GM19397 (cell line): Measurements from ENCODE around the gene DDX24.

ENCODE experiments used
- ATAC-seq: cut with Tn5 transposase; IDR thresholded peaks from one replicate; pipeline ENCODE4 v1.9.1; 2021; ENCODE audit warnings: mild to moderate bottlenecking, moderate library complexity; ENCODE audit not compliant: unreplicated experiment

DDX24 gene

DNA sequence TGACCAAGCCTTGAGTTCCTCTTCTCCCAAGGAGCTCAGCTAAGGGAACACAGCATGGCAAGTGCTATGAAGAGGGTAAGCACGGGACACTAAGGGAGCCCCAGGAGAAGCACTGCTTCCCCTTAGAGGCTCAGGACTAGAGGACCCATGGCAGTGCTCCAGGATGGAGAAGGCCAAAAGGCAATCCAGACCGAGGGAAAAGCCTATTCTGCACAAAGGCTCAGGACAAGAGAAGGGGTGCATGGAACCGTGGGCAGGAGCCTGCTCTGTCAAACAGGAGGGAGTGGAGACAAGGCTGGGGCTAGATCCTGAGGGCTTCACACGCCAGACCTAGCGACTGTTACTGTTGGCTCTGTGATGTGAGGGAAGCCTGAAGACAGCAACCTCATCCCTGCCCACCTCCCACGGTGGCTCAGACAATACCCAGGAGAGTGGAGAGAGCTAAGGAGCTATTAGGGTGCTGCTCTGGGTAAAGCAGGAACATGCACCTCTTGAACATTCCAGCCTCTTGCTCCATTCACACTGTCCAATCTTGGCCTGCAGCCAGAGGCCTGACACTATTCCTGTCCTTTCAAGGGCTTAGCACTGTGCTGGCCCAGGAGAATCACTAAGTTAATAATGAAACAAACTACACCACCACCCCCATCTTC, 30.6 kb downstream of the DDX24 start:
- no peak for ATAC-seq

DNA sequence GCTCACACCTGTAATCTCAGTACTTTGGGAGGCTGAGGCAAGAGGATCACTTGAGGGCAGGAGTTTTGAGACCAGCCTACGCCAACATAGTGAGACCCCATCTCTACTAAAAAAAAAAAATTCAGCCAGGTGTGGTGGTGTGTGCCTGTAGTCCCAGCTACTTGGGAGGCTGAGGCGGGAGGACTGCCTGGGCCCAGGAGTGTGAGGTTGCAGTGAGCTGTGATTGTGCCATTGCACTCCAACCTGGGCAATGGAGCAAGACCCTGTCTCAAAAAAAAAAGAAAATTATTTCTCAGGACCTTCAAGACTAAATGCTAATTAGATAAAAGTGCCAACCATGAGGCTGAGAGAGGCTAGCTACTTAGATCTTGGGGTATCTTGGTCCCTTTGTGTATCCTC, 31.4 kb downstream of the DDX24 start:
- ATAC-seq = no peak

DNA sequence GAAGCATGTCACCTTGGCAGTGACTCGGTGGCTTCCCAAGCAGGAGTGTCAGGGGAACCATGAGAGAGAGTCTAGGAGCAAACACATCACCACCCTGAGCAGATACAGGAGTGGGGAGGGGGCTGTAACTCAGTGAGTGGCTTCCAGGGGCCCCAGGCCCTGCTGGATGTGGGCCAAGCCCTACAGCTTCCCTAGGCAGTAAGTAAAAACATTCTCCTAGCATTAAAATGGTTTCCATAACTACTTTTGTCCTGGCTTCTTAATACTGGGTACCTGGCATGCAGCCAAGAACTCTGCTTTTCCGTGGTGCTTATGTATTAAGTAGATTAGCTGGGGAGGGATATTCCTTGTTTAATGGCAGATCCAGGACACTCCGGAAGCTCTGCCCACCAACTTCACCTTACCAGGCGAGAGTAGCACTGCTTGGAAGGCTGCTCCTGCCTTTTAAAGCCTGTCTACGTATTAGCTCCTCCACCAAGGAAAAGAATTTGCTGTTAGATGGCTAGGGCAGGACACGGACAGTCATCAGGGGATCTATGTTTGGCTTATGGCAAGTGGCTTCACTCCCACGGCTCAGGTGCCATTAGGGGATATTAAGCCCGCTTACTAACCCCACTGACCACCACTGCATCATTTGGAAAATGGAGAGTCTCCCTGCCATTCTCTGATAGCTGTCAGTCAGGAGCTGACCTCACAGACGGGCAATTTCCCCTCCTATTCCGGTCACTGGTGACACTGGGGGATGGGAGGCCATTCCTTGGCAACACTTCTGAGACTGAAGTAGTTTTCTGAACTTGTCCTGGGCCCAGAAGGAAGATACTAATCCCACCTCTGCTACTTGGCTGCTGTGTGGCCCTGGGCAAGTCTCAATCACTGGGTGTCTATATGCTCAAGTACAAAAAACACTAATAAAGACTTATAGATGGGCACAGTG, 32.0 kb downstream of the DDX24 start:
- ATAC-seq = no peak

DNA sequence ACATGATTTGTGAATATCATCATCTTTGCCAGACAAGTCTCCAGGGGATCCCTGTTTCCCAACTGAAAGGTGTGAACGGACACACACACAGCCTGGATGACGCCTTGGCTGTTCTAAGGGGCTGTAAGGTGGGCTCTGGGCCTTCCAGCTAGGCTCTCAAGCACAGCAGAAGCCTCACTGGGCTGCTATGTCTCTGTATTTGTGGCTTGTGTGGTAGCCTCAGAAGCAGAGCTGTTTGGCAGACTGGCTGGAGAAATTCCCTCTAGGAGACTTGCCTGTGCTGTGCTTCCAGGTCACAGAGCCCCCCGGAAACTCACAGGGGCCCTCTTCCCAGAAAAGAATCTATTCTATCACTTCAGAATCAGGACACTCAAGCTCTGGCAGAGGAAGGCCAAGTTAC, 33.4 kb downstream of the DDX24 start:
- ATAC-seq = no peak

DNA sequence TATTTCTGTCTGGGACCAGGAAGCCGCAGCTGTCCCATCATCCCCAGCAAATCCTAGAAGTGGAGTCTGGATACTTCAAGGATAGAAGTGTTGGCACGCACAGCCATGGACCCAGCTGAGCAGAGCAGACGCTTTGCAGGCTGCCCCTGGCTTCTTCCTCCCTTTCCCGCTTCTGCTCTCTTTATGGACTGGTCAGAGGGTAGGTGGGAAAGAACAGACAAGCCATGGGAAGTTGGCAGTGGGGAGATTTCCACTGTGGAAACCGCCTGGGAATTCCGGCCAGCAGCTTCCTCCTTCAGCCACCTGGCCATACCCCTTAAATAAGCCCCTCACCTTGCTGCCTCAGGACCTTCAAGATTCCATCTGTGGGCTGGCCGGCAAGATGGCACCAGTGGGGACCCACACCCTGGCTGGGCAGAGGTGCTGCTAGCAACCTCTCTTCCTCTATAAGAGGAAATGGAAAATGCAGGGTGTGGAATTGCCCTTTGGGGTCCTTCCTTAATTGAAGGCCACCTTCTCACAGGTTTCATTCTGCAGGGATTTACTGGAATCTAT, 34.2 kb downstream of the DDX24 start:
- ATAC-seq = no peak

DNA sequence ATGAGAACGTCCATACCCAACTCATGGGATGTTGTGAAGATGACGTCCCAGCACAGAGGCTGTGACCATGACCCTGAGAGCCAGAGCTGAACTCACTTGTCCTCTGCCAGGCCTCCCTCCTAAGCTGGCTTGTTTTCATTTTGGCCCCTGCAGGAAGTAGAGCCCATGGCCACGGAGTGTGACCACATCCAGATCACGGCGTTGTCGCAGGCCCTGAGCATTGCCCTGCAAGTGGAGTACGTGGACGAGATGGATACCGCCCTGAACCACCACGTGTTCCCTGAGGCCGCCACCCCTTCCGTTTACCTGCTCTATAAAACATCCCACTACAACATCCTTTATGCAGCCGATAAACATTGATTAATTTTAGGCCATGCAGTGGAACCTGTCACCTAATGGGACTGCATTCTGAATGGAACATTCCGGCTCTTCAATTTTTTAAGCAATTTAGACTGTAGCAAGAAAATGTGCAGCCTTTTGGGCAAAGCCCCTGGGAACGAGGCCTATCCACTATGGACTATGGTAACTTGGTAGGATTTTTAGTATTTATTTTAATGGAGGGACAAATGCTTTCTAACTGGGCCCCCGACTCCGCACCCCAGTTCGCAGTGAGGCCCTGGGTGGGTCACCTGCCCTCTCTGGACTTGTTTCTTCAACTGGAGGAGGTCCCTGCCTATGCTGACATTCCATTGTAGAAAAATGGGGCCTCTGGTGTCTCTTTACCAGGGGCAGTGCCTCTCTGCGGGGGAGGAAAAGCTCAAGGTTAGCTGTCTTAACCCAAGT, 35.2 kb downstream of the DDX24 start:
- no peak for ATAC-seq

DNA sequence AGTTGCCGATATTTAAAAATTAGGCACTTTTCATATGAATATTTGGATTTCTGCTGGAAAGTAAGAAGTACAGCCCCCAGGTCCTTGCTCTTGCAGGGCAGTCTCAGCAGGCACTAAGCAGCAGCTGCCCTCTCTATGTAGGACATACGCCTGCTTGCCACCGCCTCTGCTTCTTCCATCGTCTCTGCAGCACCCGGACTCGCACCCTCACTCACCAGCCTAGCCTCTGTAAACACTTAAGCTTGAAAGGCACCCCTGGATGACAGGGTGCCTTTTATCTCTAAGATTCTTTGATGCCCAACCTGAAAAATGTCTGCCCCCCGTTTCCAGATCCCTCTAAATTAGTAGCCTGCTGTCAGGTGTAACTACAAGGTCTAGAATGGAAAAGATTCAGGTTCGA, 35.9 kb downstream of the DDX24 start:
- no peak for ATAC-seq

DNA sequence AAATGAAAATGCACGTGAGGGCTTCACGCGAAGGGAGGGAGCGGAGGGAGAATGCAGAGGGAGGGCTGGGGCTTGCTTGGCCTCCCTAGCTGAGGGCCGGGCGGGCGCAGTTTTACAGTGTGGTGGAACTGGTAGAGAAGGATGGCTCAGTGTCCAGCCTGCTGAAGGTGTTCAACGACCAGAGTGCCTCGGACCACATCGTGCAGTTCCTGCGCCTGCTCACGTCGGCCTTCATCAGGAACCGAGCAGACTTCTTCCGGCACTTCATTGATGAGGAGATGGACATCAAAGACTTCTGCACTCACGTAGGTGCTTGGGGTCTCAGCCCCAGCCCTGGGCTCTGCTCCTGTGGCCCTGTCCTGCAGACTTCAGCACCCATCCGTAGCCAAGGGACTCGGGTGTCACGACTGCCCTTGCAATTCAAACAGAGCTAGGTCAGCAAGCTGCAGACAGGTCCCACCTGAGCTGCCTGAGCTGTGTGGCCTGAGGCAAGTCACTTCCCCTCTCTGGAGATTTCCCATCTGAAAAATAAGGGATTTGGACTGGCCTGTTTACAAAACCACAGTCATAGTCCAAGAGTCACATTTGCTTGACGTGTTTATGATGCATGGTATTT, 36.4 kb downstream of the DDX24 start:
- no peak for ATAC-seq

DNA sequence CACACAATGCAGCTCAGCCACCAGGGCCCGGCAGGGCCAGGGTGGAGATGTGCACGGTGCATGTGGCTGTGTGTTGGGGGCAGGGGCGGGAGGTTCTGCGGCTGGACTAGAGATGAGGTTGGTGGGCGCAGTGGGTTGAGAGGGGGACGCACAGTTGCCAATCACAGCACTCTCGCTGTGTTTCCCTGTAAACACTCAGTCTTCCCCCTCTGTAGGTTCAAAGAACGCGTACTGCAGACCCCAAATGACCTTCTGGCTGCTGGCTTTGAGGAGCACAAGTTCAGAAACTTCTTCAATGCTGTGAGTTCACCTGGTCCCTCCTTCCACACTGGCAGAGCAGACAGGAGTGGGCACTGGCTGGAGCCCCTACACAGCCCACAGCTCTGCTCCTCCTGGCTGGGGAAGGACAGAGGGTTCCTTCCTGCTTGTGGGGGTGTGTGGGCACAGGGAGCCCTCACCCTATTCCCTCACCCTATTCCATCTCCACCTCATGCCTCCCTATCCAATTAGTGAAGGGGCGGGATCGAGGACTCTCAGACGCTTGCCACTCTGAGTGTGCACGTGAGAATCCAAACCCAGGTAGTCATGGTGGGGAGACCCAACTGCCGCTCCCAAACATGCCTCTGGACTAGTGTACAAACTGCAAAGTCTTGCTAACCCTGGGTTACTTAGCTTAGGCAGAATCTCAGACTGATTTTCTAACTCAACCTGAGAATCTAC, 37.1 kb downstream of the DDX24 start:
- no peak for ATAC-seq

DNA sequence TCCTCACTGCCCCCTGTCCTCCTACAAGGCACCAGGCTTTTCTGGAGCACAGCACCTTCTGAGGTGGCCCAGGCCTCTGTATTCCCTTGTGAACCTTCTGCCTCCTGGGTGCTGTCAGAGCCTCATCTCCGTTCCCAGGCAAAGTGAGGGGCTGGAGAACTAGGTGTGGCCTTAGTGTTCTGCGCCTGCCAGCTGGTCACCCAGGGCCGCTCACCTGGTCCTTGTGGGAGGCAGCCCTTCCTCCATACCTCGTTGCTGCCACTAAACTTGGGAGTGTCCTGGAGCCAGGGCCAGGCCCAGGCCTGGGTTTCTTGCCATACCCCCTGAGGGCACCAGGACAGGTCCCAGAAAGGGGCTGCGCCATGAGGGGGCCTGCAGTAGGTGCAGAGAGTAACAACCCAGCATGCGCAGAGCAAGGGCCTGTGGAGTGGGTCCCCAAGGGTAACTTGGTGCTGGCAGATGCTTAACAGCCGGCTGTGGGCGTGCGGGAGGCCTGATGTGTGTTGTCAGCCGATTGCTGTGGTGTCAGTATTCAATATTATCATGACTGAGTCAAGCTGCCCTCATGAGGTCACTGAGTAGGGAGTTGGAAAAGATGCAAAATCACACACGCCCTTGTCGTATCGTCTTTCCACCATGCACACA, 37.8 kb downstream of the DDX24 start:
- no peak for ATAC-seq

DNA sequence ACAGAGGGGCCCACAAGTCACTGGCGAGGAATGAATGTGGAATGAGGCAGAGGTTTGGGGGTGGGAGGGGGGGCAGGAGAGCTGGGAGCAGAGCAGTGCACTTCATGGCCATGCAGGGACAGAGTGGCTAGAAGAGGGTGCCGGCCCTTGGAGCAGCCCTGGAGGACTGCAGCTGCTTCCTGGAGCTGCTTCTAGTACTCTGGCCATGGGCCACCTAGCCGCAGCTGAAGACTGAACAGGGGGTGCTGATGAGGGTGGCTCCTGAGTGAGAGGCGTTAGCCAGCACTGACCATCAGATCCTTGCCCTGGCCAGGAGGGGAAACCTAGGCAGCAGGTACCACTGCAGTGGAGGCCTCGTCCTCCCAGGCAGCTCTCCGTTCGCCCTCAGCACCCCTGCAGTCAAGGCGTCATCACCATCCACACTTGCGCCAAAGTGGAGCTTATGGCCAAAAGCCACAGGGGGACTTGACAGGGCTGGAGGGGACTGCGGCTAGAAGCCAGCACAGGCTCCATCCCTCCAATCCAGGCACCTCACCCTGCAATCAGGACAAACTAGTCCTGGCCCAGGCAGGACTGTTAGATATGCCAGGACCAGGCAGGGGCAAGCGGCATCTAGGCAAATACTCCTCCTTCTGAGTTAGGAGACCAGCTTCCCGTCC, 38.4 kb downstream of the DDX24 start:
- no peak for ATAC-seq

DNA sequence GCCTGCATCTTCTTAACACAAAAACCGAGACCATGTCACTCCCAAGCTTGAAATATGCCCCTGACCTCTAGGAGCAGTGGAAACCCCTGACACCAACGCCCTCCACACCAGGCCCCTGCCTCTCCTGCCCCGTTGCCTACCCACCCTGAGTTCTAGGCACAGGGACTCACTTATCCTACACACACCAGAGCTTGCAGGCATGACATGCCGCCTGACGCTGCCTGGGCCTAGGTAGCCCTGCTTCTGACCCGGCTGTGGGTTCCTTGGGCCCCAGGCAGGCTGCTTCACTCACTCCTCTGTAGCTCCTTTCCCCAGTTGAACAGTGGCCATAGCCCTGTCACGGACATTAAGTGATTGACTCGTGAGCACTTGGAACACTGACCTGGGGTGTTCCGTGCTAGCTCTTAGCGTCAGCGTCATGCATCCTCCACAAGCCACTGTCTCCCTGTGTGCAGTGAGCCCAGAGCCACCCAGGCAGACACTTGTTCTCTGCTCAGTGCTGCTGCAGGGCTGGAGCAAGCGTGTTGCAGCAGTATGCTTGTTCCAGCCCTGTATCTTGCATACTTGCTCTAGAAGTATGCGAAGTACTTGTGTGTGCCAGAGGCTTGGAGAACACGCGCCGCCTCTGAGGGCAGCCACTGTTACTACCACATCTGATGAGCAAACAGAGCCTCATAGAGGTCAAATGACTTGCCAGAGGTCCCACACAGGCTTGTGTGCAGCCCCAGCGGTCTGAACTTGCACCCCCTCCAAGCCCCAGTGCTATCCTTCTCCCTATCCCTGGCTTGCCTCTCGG, 39.3 kb downstream of the DDX24 start:
- no peak for ATAC-seq

DNA sequence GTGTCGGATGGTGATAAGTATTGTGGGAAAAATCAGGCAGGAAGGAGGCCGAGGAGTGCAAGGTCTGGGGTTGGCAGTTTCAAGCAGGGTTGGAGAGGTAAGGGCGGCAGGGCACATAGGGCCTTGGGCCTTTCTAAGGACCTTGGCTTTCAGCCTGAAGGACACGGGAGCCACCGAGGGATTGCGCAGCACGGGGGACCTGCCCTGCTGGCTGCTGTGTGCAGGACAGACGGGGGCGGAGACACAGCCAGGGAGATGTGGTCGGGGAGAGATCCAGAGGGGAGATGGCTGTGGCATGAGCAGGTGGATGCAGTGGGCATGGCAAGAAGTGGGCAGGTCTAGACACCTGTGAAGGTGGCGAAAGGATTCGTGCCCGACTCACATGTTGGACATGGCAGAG, 40.2 kb downstream of the DDX24 start:
- no peak for ATAC-seq

DNA sequence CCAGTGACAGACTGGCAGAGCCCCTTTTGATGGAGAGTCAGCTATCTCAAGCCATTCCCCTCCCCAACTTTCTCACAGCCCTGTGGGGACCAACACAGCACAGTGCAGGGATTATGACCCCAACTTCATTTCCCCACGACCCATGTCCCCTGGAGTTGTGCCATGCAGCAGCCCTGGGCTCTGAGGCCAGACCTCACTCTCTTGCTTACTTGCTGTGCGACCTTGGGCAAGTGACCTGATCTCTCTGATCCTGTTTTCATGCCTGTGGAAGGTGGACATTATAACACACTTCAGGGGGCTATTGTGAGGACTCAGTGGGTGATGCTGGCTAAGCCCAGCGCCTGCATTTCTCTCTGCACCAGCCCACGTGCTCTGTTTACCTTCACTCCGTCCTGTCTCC, 40.8 kb downstream of the DDX24 start:
- ATAC-seq = no peak

DNA sequence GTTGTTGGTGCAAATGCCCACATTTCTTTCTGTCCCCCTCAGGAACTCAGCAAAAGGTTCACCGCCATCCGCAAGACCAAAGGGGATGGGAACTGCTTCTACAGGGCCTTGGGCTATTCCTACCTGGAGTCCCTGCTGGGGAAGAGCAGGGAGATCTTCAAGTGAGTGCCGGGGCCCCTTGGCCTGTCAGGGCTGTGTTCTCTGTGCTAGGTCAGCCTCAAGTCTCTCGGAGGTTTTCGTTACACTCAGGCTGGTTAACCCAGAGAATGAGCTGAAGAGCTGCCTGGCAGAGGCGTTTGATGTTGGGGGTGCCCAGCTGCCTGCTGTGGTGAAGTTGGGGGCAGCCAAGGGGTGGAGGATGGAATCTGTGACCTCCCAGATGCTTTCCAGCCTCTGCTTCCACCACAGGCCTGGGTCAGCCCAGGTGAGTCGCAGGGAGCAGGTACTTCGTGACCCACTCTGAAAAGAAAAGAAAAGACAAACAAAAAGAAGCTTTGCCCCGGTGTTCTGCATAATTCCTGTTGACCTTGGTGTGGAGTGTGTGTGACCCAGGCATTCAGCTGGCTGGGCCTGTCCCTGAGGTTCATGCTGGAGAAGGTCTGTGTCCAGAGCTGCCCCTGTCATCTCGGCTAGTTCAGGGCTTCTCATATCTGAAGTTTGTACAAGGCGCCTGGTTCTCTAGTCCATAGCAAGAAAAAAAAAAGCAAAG, 41.9 kb downstream of the DDX24 start:
- ATAC-seq = no peak

DNA sequence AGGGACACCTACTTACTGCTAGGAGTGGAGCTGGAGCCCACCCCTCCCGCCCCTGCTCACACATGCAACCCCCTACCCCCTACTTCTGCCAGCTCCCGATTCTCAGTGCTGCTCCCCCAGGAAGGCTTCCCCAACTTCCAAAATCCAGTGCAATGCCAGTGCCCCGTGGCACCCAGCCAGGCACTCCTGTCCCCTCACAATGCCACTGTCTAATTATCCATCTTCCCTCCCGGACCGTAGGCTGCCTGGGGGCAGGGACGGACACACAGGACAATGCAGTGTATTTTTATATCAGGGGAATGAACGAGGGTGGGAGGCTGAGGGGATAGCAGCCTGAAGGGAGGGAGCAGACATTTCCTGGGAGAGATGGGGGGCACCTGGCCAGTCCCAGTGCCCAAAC, 42.5 kb downstream of the DDX24 start:
- no peak for ATAC-seq

DNA sequence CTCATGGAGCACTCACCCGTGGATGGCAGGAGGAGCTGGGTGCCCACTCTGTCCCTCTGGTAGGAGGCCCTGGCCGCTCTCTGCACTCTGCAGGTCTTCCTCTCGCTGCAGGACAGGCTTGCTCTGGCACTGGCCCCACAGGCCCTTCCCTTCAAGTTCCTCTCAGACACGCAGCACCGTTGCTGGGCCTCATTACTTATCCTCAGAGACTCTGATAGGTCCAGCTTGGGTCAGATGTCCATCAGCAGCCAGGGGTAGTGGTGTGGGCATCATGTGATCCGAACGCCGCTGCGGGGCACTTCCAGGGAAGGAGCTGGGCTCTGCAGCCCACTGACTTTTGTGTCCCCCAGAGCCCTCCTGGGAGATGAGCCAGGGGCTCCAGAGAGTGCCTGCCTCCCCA, 43.0 kb downstream of the DDX24 start:
- no peak for ATAC-seq
